Measurements from ENCODE around the gene ZC3H10.

ZC3H10 gene

DNA sequence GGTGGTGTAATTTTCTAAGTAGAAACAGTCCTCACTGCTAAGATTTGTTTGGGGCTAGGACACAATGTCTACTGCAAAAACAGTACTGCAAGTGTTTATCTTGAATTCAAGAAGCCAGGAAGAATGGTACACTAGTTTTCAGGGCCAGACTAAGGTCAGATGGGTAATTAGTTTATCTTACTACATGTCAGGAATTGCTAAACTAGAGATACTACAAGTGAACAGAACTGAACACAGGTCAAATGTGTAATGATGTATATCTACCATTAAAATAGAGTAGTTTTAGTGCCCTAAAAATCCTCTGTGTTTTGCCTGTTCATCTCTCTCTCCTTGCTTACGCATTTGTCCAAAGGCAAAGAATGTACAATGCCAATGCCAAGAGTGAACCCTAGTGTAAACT is 4.0 kb upstream of the ZC3H10 start:
- no peak for TF ChIP-seq ZNF274 (IDR thresholded peaks at IDR 0.05; ENCODE audit: low read depth, low read length)
- no peak overlapping the region for H3K4me3 ChIP-seq (ENCODE audit: low read length)

DNA sequence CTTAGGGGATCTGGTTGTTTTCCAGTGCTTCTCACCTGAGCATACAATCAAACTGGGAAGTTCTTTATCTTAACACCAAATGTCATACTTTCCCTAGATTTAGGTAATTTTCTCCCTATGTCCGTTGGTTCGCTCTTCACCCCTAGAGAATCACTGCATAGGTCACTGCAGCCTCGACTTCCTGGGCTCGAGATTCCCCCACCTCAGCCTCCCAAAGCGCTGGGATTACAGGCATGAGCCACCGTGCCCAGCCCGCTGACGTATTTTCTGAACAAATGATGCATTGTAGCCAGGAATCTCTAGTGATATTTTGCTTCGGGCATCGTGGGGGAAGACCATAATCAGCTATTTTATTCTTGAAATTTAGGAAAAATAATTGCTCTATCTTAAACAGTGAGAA is 2.7 kb upstream of the ZC3H10 start:
- peak overlapping the region; percentile 95 for H3K4me3 ChIP-seq (ENCODE audit: low read length)
- no peak for TF ChIP-seq ZNF274 (IDR thresholded peaks at IDR 0.05; ENCODE audit: low read depth, low read length)

DNA sequence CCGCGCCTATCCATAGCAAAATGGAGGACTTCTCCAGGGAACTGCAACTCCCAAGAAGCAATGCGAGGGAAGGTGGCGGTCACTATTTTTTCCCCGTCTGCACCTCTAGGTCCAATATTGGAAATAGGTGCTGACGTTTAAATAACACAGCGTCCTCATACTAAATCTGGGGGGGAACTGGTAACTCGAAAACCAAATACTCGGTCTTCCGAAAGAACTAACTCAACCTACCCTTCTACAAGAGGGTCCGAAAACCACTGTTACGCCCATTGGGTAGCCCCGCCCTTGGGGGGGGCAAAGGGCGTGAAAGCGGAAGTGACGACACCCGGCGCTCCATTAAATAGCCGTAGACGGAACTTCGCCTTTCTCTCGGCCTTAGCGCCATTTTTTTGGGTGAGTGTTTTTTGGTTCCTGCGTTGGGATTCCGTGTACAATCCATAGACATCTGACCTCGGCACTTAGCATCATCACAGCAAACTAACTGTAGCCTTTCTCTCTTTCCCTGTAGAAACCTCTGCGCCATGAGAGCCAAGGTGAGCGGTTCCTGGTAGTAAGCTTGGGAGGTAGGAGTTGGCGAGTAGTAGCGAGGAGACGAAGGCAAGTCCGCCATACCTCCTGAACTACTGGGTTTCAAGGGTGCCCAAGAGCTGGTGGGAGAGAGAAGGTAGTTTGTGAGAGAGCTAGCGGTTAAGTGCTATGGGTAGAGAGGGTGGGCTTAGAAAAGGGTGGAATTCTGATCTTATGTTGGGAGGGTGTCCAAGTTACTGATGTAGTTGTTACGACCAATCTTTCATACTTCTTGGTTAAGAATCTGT is 1.6 kb upstream of the ZC3H10 start, which contains the start of gene RPL41:
TSS of gene RPL41 (plus strand) at position 367 of the 815 bp plus-strand sequence.
- TF ChIP-seq ZNF274 (IDR thresholded peaks at IDR 0.05; ENCODE audit: low read depth, low read length), result no peak
- H3K4me3 ChIP-seq (ENCODE audit: low read length), result peak within 1 kb of the TSS; percentile 95

DNA sequence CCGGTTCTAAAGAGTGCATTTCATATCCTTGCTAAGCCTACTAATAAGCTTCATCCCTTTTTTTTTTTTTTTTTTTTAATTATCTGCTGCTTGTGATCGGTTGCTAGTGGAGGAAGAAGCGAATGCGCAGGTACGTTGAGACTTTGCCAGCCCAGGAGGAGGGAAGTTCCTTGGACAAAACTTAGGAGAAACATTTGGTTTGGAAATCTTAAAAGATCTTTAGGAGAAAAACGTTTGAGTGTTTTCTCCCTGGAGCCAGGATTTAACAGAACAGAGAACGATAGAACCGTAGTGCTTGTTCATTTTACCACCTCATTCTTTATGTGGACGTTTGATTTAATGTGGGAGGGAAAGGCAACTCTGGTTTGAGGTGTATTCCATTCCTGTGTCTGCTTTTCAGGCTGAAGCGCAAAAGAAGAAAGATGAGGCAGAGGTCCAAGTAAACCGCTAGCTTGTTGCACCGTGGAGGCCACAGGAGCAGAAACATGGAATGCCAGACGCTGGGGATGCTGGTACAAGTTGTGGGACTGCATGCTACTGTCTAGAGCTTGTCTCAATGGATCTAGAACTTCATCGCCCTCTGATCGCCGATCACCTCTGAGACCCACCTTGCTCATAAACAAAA is 872 bp upstream of the ZC3H10 start:
- H3K4me3 ChIP-seq (ENCODE audit: low read length), result peak overlapping the region; percentile 95

DNA sequence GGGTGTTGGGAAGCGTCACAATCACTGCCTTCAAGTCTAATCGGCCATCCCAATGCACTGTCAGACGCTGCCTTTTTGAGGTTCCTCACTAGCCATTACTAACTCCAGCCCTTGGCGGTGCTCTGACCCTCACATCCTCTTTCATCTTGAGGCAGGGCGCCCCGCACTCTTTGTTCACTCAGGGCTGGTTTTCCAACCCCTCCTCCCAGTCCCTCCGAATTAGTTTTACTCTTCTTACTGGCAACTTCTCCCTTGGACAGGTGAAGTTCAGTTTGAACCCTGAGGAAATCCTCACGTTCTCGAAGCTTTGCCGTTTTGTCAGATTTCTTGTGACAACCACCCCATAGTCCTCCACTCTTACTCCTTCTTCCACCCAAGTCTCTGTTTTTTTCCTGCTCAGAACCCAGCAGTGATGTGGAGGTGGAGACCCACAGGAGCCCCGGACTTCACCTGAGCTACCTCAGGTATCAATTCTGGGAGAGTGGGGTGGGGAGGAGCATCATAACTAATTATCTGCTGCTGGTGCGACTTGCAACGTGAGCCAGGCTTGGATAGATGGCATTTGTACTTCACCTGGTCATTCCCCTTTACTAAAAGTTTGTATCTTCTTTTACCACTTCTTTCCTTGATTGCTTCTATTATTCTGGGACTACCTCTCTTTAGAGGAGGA is 757 bp downstream of the ZC3H10 start:
- peak overlapping the region; percentile 63 for H3K4me3 ChIP-seq (ENCODE audit: low read length)
- no peak for TF ChIP-seq ZNF274 (IDR thresholded peaks at IDR 0.05; ENCODE audit: low read depth, low read length)

DNA sequence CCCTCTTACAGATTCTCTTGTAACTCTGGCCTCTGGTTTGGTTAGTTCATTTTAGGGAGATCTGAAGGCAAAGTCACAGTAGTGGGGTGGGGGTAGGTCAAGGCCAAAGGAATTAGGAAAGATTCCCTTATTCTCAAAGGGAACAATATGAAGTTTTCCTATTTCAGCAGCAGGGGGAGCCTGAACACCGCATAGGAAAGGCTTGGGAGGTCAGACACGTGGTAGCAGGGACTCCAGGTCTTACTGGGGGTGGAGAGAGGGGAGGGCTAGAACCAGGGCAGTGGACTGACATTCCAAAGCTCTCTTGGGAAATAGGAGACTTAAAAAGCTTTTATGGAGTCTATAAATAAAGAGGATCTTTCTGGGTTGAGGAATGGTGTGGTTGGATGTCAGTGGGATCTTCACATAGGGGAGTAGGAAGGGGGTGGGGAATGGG is 1.3 kb downstream of the ZC3H10 start:
- no peak for TF ChIP-seq ZNF274 (IDR thresholded peaks at IDR 0.05; ENCODE audit: low read depth, low read length)
- peak overlapping the region; percentile 63; the same call in 1 of the 2 replicates for H3K4me3 ChIP-seq (ENCODE audit: low read length)

DNA sequence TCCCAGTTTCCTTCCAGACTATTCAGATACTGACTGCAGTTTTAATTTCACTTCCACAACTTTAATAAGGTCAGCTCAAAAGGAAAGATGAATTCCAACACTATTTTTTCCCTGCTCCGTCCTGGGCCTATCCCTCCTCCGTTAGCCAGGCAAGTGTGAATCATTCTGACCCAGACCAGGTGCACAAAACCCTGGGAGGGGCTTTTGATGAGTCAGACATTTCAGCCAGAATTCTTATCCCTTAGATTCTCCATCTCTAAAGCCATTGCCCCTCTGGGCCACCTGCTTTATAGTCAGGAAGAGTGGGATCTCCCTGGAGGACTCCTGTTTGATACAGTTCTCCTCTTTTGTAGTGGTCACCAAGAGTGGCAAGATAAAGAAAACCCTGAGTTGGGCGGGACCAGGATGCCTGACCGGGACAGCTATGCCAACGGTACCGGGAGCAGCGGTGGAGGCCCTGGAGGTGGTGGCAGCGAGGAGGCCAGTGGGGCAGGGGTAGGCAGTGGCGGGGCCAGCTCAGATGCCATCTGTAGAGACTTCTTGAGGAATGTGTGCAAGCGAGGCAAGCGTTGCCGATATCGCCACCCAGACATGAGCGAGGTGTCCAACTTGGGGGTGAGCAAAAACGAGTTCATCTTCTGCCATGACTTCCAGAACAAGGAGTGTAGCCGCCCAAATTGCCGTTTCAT is 2.2 kb downstream of the ZC3H10 start:
- H3K4me3 ChIP-seq (ENCODE audit: low read length), result no peak overlapping the region
- no peak for TF ChIP-seq ZNF274 (IDR thresholded peaks at IDR 0.05; ENCODE audit: low read depth, low read length)

DNA sequence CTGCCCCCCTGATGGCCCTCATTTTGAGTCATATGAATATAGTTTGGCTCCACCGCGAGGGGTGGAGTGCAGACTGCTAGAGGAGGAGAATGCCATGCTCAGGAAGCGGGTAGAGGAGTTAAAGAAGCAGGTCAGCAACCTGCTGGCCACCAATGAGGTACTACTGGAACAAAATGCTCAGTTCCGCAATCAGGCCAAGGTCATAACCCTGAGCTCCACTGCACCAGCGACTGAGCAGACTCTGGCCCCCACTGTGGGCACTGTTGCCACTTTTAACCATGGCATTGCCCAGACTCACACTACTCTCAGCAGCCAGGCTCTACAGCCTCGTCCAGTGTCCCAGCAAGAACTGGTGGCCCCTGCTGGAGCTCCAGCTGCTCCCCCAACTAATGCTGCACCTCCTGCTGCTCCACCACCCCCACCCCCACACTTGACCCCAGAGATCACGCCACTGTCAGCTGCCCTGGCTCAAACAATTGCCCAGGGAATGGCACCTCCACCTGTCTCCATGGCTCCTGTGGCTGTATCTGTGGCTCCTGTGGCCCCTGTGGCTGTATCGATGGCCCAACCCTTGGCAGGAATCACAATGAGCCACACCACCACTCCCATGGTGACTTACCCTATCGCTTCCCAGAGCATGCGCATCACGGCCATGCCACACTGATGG is 3.3 kb downstream of the ZC3H10 start:
- TF ChIP-seq ZNF274 (IDR thresholded peaks at IDR 0.05; ENCODE audit: low read depth, low read length), result no peak
- H3K4me3 ChIP-seq (ENCODE audit: low read length), result no peak overlapping the region

DNA sequence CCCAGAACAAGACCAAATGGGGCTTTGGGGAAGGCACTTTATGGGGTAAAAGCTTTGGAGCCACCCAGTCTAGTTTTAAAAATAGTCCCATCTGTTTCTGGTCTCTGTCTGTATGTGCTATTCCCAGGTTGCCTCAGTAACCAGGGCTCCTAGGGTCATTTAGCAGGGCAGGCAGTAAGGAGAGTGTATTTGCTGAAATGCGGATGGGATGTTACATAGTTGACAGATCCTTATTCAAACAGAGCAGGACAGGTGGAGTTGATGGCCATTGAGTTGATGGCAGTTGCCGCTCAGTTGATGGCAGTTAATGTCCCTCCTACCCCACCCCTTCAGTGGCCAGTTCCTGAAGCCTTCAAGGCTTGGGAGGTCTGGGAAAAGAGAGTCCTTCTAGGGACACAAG is 4.6 kb downstream of the ZC3H10 start:
- no peak for TF ChIP-seq ZNF274 (IDR thresholded peaks at IDR 0.05; ENCODE audit: low read depth, low read length)
- no peak overlapping the region for H3K4me3 ChIP-seq (ENCODE audit: low read length)

DNA sequence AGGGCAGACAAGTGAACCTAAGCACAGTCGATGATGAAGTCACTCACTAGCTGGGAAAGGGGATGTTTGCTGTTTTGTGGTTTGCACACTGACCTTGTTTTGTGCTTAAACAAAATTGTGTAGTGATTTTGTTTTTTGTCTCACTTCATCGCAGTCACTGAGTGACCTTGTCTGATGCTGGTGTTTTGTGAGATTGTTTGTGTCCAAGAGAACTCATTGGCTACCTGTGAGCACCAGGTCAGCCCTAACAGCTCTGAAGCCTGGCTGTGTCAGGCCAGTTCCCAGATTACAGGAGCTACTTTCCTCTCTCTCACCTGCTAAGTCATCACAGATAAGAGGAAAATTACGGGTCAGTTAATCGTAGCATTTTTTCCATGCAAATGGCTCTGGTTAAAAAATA is 6.1 kb downstream of the ZC3H10 start:
- no peak overlapping the region for H3K4me3 ChIP-seq (ENCODE audit: low read length)
- TF ChIP-seq ZNF274 (IDR thresholded peaks at IDR 0.05; ENCODE audit: low read depth, low read length), result no peak

DNA sequence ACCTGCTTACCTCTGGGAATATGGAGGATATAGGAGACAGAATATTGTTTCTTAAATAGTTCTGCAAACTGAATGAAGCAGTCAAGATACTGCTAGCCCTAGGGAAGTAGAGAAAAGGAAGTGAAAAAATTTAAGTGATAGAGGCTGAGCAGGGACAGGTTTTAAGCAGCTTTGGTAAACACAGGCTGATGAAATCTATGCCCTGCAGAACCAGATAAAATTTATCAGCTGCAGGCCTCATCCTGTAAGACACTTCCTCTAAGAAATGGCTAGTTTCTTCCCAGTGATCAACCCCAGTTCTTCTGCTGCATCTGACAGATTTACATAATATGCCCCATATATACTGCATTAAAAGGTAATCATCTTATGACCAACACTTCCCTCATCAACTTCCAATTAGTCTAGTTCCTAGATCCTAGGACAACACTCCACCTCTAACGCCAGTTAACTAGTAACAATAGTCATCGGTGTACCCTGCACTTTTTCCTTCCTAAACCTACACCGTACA is 8.7 kb downstream of the ZC3H10 start:
- no peak for TF ChIP-seq ZNF274 (IDR thresholded peaks at IDR 0.05; ENCODE audit: low read depth, low read length)
- no peak overlapping the region for H3K4me3 ChIP-seq (ENCODE audit: low read length)

DNA sequence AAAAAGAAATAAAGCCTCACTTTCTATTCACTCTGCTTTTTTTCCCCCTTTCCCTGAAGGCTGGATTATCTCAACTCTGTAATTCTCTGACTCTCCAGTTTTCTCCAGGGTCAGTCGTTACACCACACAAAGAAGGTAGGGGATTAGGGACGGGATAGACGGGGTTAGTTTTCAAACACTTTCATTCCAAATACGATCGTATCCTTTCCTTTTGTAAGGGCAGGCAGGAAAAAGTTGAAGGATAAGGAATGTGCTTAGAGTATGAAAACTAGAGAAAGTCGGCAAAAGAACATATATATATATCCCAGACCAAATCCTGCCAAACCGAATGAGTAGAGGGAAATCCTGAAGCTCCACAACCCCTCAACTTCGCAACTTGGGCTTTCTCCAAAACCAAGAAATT is 9.4 kb downstream of the ZC3H10 start:
- TF ChIP-seq ZNF274 (IDR thresholded peaks at IDR 0.05; ENCODE audit: low read depth, low read length), result no peak
- H3K4me3 ChIP-seq (ENCODE audit: low read length), result peak overlapping the region; percentile 43

DNA sequence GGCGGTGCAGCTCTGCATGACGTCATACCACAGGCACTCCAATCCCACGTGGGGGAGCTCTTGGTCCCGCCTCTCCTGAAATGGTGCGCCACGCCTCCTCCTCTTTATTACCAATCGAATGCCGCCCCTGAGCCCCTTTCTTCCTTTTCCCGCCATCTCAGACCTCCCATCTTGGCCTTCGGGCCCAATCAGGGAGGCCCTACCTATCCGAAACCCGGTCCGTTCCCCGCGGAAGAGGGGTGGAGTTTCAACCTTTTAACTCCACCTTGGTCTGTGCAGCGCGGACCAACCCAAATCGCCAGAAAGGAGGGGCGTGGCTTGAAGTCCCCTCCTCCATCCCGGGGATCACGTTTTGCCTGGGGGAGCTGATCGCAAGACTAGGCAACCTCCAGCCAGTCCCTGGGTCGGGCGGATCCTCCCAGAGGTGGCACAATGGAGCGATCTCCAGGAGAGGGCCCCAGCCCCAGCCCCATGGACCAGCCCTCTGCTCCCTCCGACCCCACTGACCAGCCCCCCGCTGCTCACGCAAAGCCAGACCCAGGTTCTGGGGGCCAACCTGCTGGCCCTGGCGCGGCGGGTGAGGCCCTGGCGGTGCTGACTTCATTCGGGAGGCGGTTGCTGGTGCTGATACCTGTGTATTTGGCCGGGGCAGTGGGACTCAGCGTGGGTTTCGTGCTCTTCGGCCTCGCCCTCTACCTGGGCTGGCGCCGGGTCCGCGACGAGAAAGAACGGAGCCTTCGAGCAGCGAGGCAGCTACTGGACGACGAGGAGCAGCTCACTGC is 10.0 kb downstream of the ZC3H10 start, which contains the start of gene ESYT1:
TSS of gene ESYT1 (plus strand) at position 380 of the 782 bp plus-strand sequence. CDS start at position 433, 53 bp downstream.
- no peak for TF ChIP-seq ZNF274 (IDR thresholded peaks at IDR 0.05; ENCODE audit: low read depth, low read length)

More for the DNA sequence above, 10.0 kb downstream of the ZC3H10 start, which contains the start of gene ESYT1:
- H3K4me3 ChIP-seq (ENCODE audit: low read length), result peak within 1 kb of the TSS; percentile 88
